ENCODE results near the gene USP6NL. TPM values are rescaled to one million over a fixed set of nuclear protein-coding genes. Genes with fewer than 3 reads are reported as not detected.

USP6NL gene
- total and polyA plus RNA-seq, 8 donors, result 2.2 to 10.4 (median 5.1) TPM

- Histone ChIP-seq H3K4me3 (no peak overlapping the region), H3K27me3 (no peaks in the 10 kb centered on the region), H3K36me3 (no peaks in the 10 kb centered on the region), H3K9me3 (no peaks in the 10 kb centered on the region), H3K4me1 (no peaks in the 10 kb centered on the region), H3K27ac (no peak overlapping the region)
- TF ChIP-seq, protein P1, sequence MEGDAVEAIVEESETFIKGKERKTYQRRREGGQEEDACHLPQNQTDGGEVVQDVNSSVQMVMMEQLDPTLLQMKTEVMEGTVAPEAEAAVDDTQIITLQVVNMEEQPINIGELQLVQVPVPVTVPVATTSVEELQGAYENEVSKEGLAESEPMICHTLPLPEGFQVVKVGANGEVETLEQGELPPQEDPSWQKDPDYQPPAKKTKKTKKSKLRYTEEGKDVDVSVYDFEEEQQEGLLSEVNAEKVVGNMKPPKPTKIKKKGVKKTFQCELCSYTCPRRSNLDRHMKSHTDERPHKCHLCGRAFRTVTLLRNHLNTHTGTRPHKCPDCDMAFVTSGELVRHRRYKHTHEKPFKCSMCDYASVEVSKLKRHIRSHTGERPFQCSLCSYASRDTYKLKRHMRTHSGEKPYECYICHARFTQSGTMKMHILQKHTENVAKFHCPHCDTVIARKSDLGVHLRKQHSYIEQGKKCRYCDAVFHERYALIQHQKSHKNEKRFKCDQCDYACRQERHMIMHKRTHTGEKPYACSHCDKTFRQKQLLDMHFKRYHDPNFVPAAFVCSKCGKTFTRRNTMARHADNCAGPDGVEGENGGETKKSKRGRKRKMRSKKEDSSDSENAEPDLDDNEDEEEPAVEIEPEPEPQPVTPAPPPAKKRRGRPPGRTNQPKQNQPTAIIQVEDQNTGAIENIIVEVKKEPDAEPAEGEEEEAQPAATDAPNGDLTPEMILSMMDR (IDR thresholded peaks at IDR 0.05), result no peak
- 84 to 96% methylated on average over 5 of the region's 5 CpGs for WGBS, 2 donors
- FAIRE-seq (no peak), ATAC-seq (no peak), DNase-seq (no peak)
- intact Hi-C loops (cut with DNase I), result loop anchor here (5.0 to 10.0 kb wide), 4 partner anchors 215 to 255 kb away; no protein-coding TSS in a partner anchor
Observed at GRCh38 chr10:11510281-11510680, 101.2 kb downstream of the USP6NL start.

DNA sequence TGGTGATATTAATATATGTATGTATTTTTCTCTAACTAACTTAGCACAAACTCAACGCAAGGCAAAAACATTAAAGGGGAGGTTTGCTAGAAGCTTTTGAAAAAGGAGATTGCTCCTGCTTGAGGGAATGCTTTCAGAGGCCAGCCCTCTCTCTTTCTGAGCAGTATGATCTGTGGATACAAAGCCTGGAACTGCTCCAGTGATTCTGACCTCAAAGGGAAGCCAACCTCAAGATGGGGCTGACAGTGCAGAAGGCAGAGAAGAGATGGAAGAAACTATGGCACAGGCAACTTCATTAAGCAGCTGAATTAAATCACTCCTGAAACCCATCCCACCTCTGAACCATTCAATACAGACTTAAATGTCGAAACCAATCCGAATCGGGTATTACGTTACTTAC, 102.4 kb downstream of the USP6NL start:
- H3K4me1 ChIP-seq, result no peaks in the 10 kb centered on the region
- FAIRE-seq (no peak), DNase-seq (no peak), ATAC-seq (no peak)
- no peaks in the 10 kb centered on the region for H3K36me3 ChIP-seq
- intact Hi-C loops (cut with DNase I), result no loop called here
- H3K4me3 ChIP-seq, result no peak overlapping the region
- H3K27me3 ChIP-seq, result no peaks in the 10 kb centered on the region
- no peak overlapping the region for H3K27ac ChIP-seq
- TF ChIP-seq, protein P1 (IDR thresholded peaks at IDR 0.05), result no peak
- 98% methylated on average over 5 of the region's 5 CpGs for WGBS, 2 donors
- H3K9me3 ChIP-seq, result no peaks in the 10 kb centered on the region

- H3K36me3 ChIP-seq, result no peaks in the 10 kb centered on the region
- 86 to 90% methylated on average over 3 of the region's 3 CpGs for WGBS, 2 donors
- no peaks in the 10 kb centered on the region for H3K9me3 ChIP-seq
- FAIRE-seq (no peak), ATAC-seq (no peak), DNase-seq (no peak)
- H3K27me3 ChIP-seq, result no peaks in the 10 kb centered on the region
- H3K4me3 ChIP-seq, result no peak overlapping the region
- H3K4me1 ChIP-seq, result no peaks in the 10 kb centered on the region
- H3K27ac ChIP-seq, result no peak overlapping the region
- TF ChIP-seq, protein P1 (IDR thresholded peaks at IDR 0.05), result no peak
- intact Hi-C loops (cut with DNase I), result no loop called here
Observed at GRCh38 chr10:11506247-11506789, 105.1 kb downstream of the USP6NL start.

- intact Hi-C loops (cut with DNase I), result no loop called here
- no peak overlapping the region for H3K27ac ChIP-seq
- H3K27me3 ChIP-seq, result no peaks in the 10 kb centered on the region
- FAIRE-seq, result no peak
- H3K9me3 ChIP-seq, result no peaks in the 10 kb centered on the region
- H3K36me3 ChIP-seq, result no peaks in the 10 kb centered on the region
- no peaks in the 10 kb centered on the region for H3K4me1 ChIP-seq
- no peak overlapping the region for H3K4me3 ChIP-seq
- WGBS, 2 donors, result 86 to 88% methylated on average over 3 of the region's 3 CpGs
- no peak for ATAC-seq
- DNase-seq, result no peak
- TF ChIP-seq, protein P1 (IDR thresholded peaks at IDR 0.05), result no peak
Observed at GRCh38 chr10:11505639-11506038, 105.8 kb downstream of the USP6NL start.

DNA sequence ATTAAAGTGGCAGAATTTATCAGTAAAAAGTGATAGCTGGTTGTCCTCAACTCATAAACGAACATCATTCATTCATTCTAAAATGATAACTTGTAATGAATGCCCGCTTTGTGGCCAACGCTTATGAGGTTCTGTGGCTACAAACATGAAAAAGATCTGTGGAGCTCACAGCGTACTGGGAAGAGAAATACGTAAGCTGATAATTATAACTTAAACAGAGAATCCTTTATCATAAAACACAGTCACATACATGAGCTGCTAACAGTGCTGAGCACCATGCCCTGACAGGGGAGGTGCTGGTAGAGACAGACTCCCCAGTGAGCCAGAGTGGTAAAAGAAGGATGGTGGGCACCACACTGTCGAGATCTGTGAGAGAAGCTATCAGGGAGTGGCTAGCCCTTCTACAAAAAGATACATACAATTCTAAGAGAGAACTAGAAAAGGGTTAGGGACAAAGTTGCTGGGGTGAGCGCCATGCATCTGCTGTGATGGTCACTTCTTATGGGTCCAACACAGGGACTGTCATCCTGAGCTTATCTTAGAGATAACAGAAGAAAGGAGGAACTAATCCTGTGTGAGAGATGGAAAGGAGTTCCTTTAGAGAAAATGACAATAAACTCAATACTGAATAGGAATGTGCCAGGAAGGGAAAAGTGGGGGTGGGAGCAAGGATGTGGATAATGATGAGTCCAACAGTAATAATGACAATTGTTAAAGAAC, 106.7 kb downstream of the USP6NL start:
- Histone ChIP-seq H3K4me3 (no peak overlapping the region), H3K9me3 (no peaks in the 10 kb centered on the region), H3K36me3 (no peaks in the 10 kb centered on the region), H3K27ac (no peak overlapping the region), H3K4me1 (no peaks in the 10 kb centered on the region), H3K27me3 (no peaks in the 10 kb centered on the region)
- ATAC-seq, result no peak
- no peak for FAIRE-seq
- intact Hi-C loops (cut with DNase I), result no loop called here
- TF ChIP-seq, protein P1 (IDR thresholded peaks at IDR 0.05), result no peak
- no peak for DNase-seq
- WGBS, 2 donors, result 92% methylated on average over 7 of the region's 7 CpGs
